DMS 273 treated with DMSO at 0.1 percent for 48 hours (cell line): Measurements from ENCODE around the gene APOL4.
"Not testable (repeated sequence)": the region's sequence is repeated elsewhere in the genome, so short reads cannot be mapped to it uniquely, and the experiment has no call there.

Experiments used
- DNase-seq: peaks from one replicate; lab custom pipeline; 2025; lab: John Stamatoyannopoulos, UW

APOL4 gene

DNA sequence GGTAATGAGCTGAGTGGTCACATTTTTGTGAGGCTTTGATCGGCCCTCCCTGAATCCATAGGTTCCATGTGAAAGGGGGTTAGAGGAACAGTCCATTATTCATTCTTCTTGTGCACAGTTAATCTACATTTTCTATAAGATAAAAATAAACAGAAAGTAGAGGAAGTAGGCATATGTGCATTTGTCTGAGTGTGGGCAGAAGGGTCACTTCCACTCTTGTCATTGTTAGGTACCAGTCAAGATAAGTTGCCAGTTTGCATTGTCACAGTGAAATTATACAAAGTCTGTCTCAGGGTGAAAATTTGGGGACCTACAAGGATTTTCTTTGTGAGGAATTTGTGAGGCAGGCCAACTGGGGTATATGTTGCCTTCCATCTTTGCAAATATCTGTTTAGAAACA, 4.6 kb upstream of the APOL4 start:
- DNase-seq = no peak

DNA sequence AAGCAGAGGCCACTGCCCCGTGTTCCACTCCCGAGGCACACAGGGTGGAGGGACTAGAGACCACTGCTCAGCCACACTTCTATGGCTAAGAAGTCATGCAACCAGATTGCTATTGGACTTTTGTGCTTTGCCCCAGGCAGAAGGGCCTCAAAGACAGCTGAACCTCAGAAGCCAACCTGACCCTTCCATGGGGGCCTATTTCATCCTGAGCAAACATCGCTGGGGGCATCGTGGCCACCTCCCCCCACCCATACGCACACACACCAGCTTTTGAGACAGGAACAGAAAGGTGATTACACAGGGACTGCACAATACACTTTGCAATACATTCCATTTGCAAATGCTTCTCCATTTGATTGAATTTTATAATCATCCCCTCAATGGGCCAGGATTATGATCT, 4.0 kb upstream of the APOL4 start:
- not testable (repeated sequence) for DNase-seq

DNA sequence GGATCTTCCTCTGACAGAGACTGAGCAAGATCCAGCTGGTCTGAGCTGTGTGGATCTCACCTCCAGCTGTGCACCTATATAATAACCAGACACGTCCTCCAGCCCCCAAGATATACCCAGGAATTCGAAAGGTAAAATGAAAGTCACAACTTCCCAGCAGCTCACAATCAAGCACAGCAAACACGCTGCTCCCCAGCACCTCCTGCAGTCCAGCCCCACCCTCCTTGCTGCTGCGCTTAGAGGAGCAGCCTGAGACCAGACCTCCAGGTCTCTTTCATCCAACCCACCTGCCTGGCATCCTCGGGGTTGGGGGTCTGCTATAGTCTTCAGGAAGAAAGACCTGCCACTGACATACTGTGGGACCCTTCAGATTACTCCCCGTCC, 3.0 kb upstream of the APOL4 start:
- DNase-seq = no peak

- no peak for DNase-seq
Observed at GRCh38 chr22:36204001-36204631, 2.5 kb upstream of the APOL4 start.

DNA sequence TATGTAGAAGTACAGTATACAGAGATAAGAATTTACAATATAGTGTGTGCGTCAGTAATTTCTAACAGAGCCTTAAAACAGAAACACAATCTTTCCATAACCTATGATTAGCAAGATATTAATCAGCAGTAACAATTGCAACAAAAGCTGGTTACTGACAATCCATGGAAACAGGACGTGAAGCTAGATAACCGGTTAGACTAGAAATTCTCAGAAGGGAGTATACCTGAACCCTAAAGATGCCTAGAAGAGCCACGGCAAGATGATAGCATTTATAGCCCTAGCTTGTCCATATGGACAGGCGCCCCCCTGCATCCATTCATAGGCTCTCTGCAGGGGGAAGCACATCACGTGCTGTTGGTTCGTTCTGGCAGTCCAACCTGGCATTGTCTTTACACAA, 1.8 kb upstream of the APOL4 start:
- not testable (repeated sequence) for DNase-seq

GRCh38 chr22:36202906-36203305, 1.3 kb upstream of the APOL4 start:
- not testable (repeated sequence) for DNase-seq

DNA sequence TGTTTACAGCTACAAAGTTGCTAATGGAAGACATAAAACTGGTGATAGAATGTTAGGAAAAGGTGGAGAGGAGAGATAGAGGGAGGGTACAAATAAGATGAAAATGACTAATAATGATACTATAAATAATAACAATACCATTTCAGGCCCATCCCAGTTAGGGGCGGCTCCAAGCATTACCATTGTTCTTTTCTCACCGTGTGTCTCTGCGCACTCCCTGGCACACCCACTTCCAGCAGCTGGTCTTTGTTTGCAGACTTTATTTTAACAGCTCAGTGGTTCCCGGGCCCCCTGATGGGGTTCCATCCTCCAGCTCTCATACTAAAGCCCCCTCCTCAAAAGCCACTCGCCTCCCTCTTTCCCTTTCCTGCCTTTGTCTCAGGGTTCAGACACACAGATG, 584 bp downstream of the APOL4 start:
- not testable (repeated sequence) for DNase-seq

DNA sequence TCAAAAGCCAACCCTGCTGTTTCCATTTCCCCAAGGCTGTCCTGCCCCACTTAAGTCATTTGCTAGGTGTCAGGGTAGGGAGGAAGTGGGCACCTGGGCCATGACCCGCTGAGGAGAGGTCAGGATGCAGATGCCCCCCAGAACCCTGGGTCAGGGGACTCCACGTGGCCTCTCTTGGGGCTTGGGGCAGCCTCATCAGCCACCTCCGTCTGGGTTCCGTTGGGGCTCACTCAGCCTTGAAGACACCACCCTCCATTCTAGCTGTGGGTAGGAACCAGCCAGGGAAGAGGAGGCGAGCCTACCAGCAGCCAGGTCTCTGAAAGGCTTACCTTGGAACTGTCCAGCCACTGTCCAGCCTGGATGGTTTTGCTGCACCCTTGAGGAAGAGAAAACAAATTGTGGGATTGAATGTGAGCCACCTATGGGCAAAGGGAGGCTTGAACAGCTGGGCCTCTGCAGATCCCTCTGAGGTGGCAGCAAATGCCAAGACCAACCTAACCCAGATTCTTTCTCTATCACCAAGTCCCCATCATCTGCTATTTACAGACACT, 2.5 kb downstream of the APOL4 start:
- no peak for DNase-seq

GRCh38 chr22:36198536-36198935, 3.1 kb downstream of the APOL4 start:
- DNase-seq = no peak

DNA sequence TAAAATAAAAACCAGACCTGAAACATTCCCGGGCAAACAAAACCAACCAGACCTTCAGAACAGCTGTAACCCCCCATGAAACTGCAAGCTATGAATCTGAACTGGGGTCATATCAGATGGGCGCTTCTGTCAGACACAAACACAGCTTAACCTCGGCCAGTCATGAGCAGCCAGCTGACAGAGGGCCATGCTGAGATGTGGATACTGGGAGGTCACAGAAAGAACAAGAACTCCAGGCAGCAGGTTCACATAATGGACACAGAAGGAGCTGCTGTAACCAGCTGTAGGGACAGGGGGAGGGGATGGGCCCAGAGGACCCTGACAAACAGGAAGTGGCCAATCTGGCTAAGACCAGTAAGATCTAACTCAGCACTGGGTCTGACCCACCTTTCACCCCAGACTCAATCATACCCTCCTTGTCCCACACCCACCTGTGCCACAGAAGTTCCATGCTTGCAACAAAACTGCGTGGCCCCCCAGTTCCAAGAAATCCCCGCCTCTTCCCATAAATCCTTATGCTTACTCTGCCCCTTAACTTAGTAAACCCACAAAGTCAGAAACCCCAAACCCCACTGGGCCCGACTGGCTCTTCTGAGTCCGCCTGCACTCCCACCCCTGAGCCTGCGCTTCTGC, 4.0 kb downstream of the APOL4 start:
- DNase-seq = no peak

- DNase-seq = no peak
Observed at GRCh38 chr22:36197065-36197440, 4.6 kb downstream of the APOL4 start.

DNA sequence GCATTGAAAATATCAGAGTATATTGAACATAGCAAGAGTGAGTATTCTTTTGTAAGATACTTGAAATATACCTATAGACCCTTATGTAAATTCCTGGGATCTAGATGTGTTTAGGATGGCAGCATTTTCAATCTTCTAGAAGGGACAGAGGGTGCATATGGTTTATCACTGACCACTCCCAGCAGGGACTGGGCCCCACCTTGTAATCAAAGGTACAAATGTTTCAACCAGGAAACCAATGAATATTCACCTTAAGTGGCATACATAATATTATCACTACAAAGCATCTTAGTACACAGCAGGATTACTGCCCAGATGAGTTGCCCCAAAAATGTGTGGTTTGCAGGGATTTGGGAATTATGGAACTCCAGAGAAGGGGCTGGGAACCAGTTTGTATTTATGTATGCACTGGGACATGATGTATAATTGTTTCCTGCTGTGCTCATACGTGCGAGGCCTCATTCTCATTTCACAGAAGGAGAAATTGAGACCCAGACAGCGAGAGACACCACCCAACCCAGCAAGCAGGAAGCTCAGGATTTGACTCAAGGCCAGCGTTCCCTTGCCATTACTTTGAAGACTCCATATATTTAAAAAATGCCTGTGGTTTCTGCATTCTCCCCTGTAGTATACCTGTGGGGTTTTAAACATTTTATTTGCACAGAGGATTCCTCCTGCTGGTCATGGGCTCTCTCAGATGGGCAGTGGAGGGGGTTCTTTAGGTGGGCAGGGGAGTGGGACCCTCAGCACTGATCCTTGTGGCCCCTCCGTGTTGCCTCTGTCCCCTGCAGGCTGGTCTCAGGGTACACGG, 5.2 kb downstream of the APOL4 start:
- DNase-seq = no peak

DNA sequence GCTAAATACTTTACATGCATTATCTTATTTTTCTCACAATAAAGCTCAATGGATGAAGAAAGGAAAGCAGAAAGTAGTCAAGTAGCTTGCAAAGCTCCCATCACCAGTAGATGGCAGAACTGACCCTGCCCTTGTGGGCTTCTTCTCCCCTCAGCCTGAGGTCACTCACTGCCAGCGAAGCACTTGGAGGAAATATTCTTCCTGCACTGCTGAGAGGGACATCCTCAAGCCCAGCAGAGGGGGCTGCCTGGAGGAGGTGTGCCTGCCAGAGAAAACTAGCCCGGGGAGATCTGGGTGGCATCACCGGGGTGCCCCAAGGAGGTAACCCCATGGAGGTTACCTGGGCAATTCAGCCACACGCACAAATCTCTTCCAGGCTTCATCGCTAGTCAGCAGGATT, 6.6 kb downstream of the APOL4 start:
- DNase-seq = no peak

GRCh38 chr22:36194385-36194784, 7.2 kb downstream of the APOL4 start:
- DNase-seq = no peak

DNA sequence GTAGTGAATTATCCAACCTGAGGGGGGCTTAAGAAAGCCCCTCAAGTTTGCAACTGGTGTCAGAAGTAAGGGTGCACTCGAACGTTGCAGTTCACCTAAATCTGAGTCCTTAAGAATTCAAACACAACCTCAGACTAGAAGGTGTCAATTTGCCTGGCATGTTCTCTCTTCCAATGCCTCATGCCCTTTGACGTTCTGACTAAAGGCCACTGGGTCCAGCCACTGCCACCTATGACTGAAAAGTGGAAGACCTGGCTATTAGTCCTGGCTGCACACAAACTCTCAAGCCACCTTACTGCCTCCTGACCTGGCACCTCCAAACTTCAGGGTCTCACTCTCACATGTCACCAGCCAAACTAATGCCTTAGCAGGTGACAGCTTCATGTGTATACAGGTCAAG, 8.0 kb downstream of the APOL4 start:
- DNase-seq = no peak

DNA sequence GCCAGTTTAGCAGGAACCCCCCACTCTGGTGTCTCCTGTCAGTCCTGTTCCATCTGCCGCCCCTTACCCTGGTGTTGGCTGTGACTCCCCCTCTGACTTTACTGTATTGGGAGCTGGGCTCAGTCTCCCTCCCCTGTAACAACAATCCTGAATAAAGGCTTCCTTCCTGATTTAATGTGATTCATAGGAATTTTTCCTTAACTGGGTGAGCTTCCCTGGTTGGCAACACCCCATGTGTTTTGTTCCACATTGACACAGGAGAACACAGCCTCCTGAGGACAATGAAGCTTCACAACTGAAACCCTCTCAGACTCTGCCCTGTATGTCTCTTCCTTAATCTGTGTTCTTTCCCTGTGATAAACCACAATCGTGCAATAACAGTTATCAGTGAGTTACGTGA, 8.4 kb downstream of the APOL4 start:
- DNase-seq = no peak

- no peak for DNase-seq
Observed at GRCh38 chr22:36192542-36192941, 9.1 kb downstream of the APOL4 start.

DNA sequence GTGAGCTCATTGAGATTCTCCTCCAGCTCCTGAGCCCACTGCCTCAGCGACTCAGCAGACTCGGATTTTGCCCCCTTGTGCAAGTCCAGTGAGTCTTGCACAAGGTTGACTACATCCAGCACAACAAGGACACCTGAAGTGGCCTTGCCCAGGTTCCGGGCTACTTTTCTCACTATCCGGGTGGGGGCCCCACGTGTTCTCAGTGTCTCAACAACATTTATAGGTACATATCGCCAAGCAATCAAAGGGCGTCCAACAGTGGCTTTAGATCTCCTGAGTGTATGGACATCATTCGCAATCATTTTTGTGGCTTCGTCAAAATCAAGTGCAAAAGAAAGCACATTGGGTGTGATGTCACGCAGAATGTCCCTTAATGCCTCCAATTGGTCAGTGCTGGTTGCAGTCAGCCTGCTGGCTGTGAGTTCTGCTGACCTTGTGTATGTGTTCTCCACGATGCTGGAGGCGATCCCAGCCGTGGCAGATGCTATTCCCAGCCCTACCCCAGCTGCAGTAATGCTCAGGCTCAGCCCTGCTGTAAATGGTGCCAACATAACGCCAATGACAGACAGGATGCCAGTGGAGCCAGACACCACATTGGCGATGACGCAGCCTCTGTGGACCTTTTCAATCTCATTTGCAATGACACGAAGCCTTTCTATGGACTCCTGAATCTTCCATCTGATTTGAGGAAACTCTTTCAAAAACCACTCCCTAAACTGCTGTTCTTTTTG, 10.3 kb downstream of the APOL4 start:
- no peak for DNase-seq

DNA sequence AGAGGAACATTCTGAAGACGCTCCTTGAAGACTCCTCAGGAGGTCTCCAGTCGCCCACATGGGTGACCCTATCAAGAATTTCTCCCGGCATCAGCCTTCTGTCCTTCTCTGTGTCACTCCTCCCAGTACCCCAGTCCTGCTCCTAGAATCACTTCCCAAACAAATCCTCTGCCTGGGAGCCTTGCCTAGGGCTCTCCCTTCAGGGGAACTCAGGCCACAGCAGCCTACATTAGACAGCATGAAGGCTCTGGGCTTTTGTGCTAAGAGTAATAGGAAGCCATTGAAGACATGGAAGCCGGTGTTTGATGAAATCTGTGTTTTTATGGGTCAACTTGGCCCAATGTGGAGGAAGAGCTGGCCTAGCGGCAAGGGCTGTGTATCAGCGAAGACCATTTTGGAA, 13.7 kb downstream of the APOL4 start:
- DNase-seq = not testable (repeated sequence)

DNA sequence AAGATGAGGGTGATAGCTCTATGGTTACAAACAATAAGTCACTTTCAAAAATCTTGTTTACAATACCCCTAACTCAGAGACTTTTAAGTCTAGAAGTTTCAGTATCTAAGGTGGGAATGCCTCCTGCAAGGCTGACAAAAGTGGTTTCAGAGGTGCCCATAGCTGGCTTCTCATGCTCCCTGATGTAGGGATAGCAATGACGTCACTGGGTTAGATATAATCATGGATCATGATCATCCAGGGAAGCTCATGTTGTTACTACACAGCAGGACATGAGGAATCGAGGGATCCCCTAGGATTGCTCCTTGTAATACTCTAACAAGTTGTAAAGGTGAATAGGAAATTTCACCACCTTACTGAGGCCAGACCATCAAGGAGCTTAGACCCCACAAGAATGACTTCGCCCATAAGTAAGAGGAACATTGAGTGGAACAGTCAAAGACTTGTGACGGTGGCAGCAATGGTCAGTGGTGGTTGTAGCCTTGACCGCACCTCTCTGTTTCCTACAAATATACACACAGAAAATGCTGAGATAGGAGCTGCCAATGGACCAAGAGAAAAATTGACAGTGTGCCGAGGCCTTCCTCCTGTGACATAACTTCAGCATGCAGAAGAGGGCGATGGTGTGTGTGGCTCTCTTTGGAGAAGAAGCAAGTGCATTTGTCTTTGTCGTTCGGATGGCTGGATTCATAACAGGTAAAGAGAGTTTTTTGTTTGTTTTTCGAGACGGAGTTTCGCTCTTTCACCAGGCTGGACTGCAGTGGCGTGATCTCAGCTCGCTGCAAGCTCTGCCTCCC, 15.6 kb downstream of the APOL4 start:
- DNase-seq = no peak

GRCh38 chr22:36184433-36185025, 17.1 kb downstream of the APOL4 start:
- no peak for DNase-seq
